HTR-8/SVneo (cell line): ENCODE data around the gene KRTDAP.

ENCODE experiments used
- DNase-seq: peaks from one replicate; pipeline ENCODE4 v3.0.0; 2011; ENCODE audit warnings: low spot score, mixed read lengths; ENCODE audit not compliant: insufficient read length
- FAIRE-seq: peaks from 2 replicates; lab custom pipeline; 2011; peaks lifted over from hg19 to GRCh38; lab: Jason Lieb, UNC

KRTDAP gene

GRCh38 chr19:35458192-35458591 is 32.1 kb downstream of the KRTDAP start:
- DNase-seq (no peak), FAIRE-seq (no peak)

GRCh38 chr19:35457173-35457572 is 33.1 kb downstream of the KRTDAP start:
- DNase-seq (no peak), FAIRE-seq (no peak)

DNA sequence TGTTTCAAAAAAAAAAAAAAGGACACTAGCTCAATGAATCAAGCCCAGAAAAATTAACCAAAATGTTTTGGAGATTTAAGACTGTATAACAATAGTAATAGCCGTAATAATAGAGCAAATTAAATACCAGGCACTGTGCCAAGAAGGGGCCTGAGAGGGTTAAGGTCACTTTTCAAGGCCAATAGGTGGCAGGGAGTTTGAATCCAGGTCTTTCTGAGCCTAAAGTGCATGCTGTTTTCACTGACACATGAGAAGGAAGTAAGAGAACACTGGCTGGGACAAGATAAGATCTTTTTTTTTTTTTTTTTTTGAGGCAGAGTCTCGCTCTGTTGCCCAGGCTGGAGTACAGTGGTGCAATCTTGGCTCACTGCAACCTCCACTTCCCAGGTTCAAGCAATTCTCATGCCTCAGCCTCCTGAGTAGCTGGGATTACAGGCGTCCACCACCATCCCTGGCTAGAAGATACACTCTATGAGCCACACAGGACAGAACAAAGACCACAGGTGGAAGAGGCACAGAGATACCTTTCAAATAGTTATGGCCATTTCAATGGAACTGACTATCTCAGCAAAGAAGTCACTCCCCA is 34.6 kb downstream of the KRTDAP start:
- DNase-seq (no peak), FAIRE-seq (no peak)

- DNase-seq = no peak
- no peak for FAIRE-seq
These were observed 35.6 kb downstream of the KRTDAP start for GRCh38 chr19:35454663-35455062.

DNA sequence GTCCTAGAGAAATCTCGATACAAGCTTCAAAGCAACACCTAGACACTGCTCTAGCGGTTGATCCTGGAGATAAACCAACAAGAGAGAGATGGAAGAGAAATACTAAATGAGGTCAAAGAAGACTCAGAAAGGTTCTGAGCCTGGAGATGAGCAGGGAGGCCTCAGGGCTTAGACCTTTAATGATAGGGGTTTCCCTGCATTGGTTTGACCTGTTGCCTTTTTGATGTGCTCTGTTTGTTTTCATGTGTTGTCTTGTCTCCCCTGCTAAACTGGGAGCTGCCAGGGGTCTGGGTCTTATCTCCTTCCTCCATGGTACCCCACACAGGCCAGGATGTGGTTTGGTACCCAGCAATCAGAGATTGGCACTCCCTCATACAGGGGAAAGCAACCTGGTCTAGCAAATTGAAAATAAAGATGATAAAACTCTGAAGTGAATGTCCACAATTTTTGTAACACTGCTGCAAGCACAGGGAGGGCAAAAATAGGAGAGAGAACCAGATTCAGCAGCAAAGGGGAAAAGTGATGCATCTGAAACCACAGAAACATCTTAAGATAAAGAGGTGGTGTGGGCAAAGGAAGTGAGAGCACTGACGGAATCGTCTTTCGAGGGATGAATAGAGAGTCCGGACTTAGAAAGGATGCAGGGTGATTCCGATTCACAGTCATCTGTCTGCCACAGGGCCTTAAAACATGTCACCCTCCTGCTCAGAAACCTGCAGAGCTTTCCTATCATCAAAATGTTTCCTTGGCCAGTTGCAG is 38.7 kb downstream of the KRTDAP start:
- no peak for FAIRE-seq

DNA sequence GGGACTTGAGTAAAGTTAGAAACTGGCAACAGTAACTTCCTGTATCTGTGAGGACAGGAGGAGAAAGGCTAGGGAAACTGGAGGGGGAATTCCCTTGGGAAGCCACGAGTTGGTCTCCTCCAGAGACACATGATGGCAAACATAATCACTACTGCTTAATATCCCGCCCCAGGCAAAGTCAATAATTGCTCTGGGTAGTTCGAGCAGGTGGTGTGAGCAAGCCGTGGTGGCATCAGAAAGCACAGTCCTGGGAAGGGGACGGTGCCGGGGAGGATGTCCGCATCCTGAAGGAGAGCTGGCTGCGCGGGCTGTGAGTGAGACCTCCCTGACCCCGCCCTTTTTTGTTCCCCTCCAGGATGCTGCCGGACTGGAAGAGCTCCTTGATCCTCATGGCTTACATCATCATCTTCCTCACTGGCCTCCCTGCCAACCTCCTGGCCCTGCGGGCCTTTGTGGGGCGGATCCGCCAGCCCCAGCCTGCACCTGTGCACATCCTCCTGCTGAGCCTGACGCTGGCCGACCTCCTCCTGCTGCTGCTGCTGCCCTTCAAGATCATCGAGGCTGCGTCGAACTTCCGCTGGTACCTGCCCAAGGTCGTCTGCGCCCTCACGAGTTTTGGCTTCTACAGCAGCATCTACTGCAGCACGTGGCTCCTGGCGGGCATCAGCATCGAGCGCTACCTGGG is 40.8 kb downstream of the KRTDAP start:
- FAIRE-seq (no peak), DNase-seq (no peak)

More for the DNA sequence above, 38.7 kb downstream of the KRTDAP start:
- no peak for DNase-seq

- FAIRE-seq (no peak), DNase-seq (no peak)
These were observed 42.4 kb downstream of the KRTDAP start, which contains the start of gene FFAR2 for GRCh38 chr19:35447606-35448469. Gene FFAR2, plus strand, starts transcription at chr19:35448257. Its CDS starts 1,458 bp downstream, at chr19:35449715.

DNA sequence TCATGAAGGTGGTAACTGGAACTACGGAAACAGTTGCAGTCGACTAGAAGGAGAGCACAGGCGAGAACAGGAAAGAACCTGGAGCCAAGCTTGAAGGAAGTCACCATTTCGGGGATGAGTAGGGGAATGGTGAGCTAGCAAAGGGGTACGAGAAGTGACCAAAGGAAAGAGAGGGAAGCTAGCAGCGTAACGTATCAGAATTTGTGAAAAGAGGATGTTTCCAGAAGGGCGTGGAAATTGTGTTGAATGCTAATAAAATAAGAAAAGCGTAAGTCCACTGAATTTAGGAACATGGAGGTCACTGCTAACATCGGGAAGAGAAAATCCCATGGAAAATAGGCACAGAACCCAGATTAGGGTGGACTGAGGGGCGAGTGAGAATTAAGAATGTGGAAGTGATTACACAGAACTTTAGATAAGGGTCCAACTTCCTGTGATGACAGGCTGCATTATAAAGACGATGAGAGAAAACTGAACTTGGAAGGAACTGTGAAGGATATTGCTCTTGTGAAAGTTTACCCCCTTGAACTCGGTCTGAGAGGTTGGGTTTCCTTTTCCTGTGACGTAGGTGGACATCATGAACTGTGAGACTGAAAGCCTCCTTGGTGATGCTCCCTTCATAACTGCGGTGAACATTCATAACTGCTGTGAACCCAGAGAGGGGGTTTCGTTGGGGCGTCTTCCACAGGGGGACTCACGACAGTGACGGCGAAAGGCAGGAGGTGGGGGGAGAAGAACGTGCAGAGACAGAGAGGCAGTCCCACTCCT is 44.3 kb downstream of the KRTDAP start:
- no peak for DNase-seq
- FAIRE-seq = no peak

DNA sequence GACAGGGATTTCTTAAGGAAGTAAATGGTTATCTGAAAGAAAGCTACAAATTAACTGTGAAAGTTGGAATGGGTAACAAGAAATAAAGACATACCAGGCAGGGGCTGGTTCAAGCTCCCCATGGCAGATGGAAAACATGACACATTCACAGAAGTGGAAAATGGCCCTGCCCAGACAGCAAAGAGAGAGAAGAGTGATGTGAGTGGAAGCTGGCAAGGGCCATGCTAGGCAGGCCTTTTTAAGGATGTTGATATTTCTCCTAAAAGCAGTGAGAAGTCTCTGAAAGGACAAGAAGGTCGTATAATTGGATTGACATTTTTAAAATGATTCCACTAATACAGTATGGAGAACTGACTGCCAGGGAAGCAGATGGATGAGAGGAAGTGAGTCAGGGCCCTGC is 45.5 kb downstream of the KRTDAP start:
- FAIRE-seq (no peak), DNase-seq (no peak)

DNA sequence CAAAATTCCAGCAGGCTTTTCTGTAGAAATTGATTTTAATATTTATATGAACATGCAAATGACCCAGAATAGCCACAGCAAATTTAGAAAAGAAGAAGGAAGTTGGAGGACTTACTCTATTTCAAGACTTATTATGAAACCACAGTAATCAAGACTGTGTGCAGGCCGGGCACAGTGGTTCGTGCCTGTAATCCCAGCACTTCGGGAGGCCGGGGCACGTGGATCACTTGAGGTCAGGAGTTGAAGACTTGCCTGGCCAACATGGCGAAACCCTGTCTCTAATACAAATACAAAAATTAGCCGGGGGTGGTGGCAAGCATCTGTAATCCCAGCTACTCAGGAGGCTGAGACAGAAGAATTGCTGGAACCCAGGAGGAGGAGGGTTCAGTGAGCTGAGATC is 48.2 kb downstream of the KRTDAP start:
- no peak for FAIRE-seq
- DNase-seq = no peak

DNA sequence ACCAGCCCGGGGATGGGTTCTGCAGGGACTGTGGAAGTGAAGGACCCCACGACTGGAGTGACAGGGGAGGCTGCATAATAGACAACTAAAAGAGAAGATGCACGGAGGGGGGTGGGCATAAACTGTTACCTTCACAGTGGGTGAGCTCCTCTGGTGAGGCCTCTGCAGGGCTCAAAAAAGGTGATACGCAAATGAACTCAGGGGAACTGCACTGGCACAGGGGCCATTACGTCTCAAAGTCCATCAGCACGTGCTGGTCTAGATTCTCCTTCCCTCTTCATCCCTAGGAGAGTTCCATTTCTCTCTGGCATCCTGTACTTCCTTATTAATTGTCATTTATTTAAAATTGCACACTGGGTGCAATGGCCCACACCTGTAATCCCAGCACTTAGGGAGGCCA is 50.3 kb downstream of the KRTDAP start:
- no peak for FAIRE-seq
- DNase-seq = no peak

- no peak for DNase-seq
- no peak for FAIRE-seq
These were observed 51.7 kb downstream of the KRTDAP start for GRCh38 chr19:35438527-35438926.

GRCh38 chr19:35438096-35438495 is 52.2 kb downstream of the KRTDAP start:
- no peak for DNase-seq
- no peak for FAIRE-seq

DNA sequence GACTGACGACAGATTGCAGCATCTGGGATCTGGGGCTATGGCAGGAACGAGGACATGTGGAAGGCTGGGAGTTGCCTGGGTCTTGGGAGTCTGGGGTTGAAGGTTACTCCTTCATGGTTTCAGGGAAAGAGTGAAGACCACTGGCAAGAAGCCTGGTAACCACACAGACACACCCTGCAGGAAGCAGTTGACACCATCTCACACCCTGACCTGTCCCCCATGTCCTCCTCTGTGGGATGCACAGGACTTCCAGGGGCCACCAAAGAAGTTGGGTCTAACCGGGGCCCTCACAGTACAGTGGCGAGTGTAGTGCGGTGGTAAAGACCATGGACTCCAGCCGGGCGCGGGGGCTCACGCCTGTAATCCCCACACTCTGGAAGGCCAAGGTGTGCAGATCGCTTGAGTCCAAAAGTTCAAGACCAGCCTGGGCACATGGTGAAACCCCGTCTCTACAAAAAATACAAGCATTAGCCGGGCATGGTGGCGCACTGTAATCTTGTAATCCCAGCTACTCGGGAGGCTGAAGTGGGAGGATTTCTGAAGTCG is 52.8 kb downstream of the KRTDAP start:
- FAIRE-seq (no peak), DNase-seq (no peak)
